Osteocyte (in vitro differentiated cells): Measurements from ENCODE around the gene PACS1. TPM values are rescaled to one million over a fixed set of nuclear protein-coding genes. Genes with fewer than 3 reads are reported as not detected.

ENCODE experiments used
- DNase-seq: peaks from one replicate; pipeline ENCODE4 v3.0.0; 2021; ENCODE audit warnings: mixed read lengths; ENCODE audit not compliant: unreplicated experiment; ENCODE audit errors: extremely low spot score
- H3K27ac Mint-ChIP-seq: one replicate; pipeline ENCODE4 v1.8.0; 2021; ENCODE audit warnings: mild to moderate bottlenecking, mixed read lengths; ENCODE audit not compliant: unreplicated experiment
- H3K27me3 Mint-ChIP-seq: one replicate; pipeline ENCODE4 v1.8.0; 2021; ENCODE audit warnings: mixed read lengths; ENCODE audit not compliant: unreplicated experiment
- H3K36me3 Mint-ChIP-seq: one replicate; pipeline ENCODE4 v1.8.0; 2021; ENCODE audit warnings: mixed read lengths; ENCODE audit not compliant: unreplicated experiment
- H3K4me1 Mint-ChIP-seq: one replicate; pipeline ENCODE4 v1.8.0; 2021; ENCODE audit warnings: mixed read lengths; ENCODE audit not compliant: unreplicated experiment
- H3K4me3 Mint-ChIP-seq: one replicate; pipeline ENCODE4 v1.8.0; 2021; ENCODE audit warnings: mild to moderate bottlenecking, moderate library complexity, mixed read lengths; ENCODE audit not compliant: unreplicated experiment
- H3K9me3 Mint-ChIP-seq: one replicate; pipeline ENCODE4 v1.8.0; 2021; ENCODE audit warnings: mixed read lengths; ENCODE audit not compliant: unreplicated experiment
- total RNA-seq: library from RNA; stranded (reverse); gene quantifications from 2 replicates; pipeline ENCODE4 v1.2.1, GENCODE V29; 2021
- TF ChIP-seq, protein P1 (sequence below): fragments of 200-600 bp; sonication (generic); IDR thresholded peaks from 2 replicates; pipeline ENCODE4 v1.5.0; 2021; ENCODE audit warnings: antibody characterized with exemption, mild to moderate bottlenecking, moderate library complexity

PACS1 gene
- total RNA-seq, 1 donor from 2014 or later = 83.8 TPM

DNA sequence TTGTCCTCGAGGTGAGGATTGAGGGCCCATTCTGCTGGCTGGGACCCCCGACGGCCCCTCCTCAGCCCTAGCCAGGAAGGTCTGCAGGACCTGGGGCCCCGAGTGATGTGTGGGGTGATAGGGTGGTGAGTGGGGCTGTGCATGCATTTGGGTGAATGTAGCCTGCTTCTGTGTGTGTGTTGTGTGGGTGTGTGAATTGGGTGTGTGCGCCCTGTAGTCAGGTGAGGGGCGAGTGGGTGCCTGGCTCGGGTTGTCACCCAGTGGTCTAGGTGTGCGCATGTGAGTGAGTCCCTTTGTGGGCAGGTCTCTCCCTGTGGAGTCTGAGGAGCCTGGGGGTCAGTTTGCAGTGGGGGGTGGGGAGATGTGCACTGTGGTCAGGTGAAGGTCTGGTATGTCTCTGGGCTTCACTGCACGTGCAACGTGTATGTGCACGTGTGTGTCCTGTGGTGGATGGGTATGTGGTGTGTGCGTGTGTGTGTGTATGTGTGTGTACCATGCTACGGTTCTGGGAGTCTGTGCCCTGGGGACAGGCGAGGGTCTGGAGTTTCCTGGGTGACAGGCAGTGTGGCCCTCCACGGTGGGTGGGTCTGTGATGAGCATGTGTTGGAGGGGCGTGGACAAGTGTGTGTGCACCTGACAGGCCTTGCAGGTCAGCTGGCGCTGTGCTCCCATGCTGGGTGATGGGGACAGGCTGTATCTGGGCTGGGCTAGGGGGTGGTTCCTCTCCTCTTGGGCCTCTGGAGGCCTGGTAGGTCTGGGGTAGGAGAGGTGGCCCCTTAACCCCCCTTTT lies 222.7 kb downstream of the PACS1 start:
- Mint-ChIP-seq H3K9me3 (no peaks in the 10 kb centered on the region), H3K4me1 (peaks cover 24% of the 10 kb centered on the region), H3K27me3 (peaks cover 19% of the 10 kb centered on the region), H3K36me3 (no peaks in the 10 kb centered on the region), H3K4me3 (peak overlapping the region; percentile 48), H3K27ac (no peak overlapping the region)
- TF ChIP-seq, protein P1, sequence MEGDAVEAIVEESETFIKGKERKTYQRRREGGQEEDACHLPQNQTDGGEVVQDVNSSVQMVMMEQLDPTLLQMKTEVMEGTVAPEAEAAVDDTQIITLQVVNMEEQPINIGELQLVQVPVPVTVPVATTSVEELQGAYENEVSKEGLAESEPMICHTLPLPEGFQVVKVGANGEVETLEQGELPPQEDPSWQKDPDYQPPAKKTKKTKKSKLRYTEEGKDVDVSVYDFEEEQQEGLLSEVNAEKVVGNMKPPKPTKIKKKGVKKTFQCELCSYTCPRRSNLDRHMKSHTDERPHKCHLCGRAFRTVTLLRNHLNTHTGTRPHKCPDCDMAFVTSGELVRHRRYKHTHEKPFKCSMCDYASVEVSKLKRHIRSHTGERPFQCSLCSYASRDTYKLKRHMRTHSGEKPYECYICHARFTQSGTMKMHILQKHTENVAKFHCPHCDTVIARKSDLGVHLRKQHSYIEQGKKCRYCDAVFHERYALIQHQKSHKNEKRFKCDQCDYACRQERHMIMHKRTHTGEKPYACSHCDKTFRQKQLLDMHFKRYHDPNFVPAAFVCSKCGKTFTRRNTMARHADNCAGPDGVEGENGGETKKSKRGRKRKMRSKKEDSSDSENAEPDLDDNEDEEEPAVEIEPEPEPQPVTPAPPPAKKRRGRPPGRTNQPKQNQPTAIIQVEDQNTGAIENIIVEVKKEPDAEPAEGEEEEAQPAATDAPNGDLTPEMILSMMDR = no peak
- no peak for DNase-seq

DNA sequence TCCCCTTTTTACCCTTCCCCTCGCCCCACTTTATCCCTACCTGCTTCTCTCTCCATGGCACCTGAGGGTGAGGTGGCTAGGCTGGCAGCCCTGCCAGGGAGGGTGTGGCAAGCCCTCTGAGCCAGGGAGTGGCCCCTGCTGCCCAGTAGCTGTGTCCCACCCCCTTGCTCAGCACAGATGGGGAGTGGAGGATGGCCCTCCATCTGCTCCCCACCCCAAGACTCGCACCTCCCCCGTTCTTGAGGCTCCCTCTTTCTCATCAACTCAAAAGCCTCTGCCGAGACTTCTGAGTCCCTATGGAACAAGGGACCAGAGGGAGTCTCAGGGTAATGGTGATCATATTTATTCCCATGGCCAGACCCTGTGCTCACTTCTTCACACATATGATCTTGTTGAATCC lies 223.3 kb downstream of the PACS1 start:
- peaks cover 19% of the 10 kb centered on the region for H3K27me3 Mint-ChIP-seq
- H3K9me3 Mint-ChIP-seq = no peaks in the 10 kb centered on the region
- H3K36me3 Mint-ChIP-seq = no peaks in the 10 kb centered on the region
- no peak overlapping the region for H3K27ac Mint-ChIP-seq
- TF ChIP-seq, protein P1 = no peak
- H3K4me3 Mint-ChIP-seq = no peak overlapping the region
- H3K4me1 Mint-ChIP-seq = peaks cover 20% of the 10 kb centered on the region
- DNase-seq = no peak

DNA sequence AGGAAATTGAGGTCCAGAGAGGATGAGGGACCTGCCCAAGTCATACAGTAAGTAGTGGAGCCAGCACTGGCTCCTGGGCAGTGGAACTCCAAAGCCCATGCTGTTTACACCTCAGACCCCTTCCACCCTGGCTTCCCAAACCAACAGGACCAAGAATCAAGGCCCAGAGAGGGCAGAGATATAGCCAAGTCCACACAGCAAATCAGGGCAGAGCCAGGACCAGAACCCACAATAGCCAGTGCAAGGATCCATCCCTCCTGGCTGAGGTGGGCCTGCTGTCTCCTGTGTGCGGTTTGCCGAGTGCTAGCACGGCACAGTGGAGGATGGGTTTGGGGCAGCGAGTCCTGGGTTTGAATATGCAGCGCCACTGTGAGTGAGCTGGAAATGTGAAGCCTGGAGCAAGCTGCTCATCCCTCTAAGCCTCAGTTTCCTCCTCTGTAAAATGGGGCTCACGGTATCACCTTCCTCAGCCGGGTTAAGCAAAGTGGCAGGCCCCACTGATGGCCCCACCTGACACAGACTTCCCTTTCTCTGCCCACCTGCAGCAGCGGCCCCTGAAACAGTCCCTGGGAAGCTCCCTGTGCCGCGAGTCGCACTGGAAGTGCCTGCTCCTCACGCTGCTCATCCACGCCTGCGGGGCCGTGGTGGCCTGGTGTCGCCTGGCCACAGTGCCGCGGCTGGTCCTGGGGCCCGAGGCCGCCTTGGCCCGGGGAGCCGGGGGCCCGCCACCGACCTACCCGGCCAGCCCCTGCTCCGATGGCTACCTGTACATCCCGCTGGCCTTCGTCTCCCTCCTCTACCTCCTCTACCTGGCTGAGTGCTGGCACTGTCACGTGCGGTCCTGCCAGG lies 223.9 kb downstream of the PACS1 start:
- peaks cover 18% of the 10 kb centered on the region for H3K4me1 Mint-ChIP-seq
- DNase-seq = no peak
- H3K4me3 Mint-ChIP-seq = no peak overlapping the region
- H3K9me3 Mint-ChIP-seq = no peaks in the 10 kb centered on the region
- H3K27me3 Mint-ChIP-seq = peaks cover 19% of the 10 kb centered on the region
- H3K36me3 Mint-ChIP-seq = no peaks in the 10 kb centered on the region
- no peak overlapping the region for H3K27ac Mint-ChIP-seq
- TF ChIP-seq, protein P1 = no peak

Other genes starting within 250 kb of the PACS1 start
- gene SNX32, start 236.3 kb upstream of the PACS1 start, total RNA-seq = 4.0 and 4.1 TPM in 2 replicates
- gene CFL1, start 212.1 kb upstream of the PACS1 start, total RNA-seq = 939 and 946 TPM in 2 replicates
- gene MUS81, start 209.8 kb upstream of the PACS1 start, total RNA-seq = 63.7 and 68.5 TPM in 2 replicates
- 130 and 131 TPM in 2 replicates for gene EFEMP2, start 197.5 kb upstream of the PACS1 start, total RNA-seq
- not detected in 2 replicates for gene CTSW, start 190.4 kb upstream of the PACS1 start, total RNA-seq
- gene FIBP, start 181.8 kb upstream of the PACS1 start, total RNA-seq = 92.4 and 92.8 TPM in 2 replicates
- 35.2 and 39.0 TPM in 2 replicates for gene CCDC85B, start 179.6 kb upstream of the PACS1 start, total RNA-seq
- gene FOSL1, start 169.9 kb upstream of the PACS1 start, total RNA-seq = 37.2 and 38.0 TPM in 2 replicates
- 81.2 and 83.5 TPM in 2 replicates for gene C11orf68, start 151.2 kb upstream of the PACS1 start, total RNA-seq
- gene DRAP1, start 150.8 kb upstream of the PACS1 start, total RNA-seq = 106 and 107 TPM in 2 replicates
- gene TSGA10IP, start 124.8 kb upstream of the PACS1 start, total RNA-seq = not detected in 2 replicates
- 45.5 and 55.9 TPM in 2 replicates for gene SART1, start 108.5 kb upstream of the PACS1 start, total RNA-seq
- 34.6 and 38.1 TPM in 2 replicates for gene EIF1AD, start 68.1 kb upstream of the PACS1 start, total RNA-seq
- gene BANF1, start 67.8 kb upstream of the PACS1 start, total RNA-seq = 207 and 216 TPM in 2 replicates
- gene CST6, start 58.3 kb upstream of the PACS1 start, total RNA-seq = not detected in 2 replicates
- gene CATSPER1, start 43.8 kb upstream of the PACS1 start, total RNA-seq = 0.54 and 1.1 TPM in 2 replicates
- 0.71 and 0.94 TPM in 2 replicates for gene GAL3ST3, start 21.1 kb upstream of the PACS1 start, total RNA-seq
- gene SF3B2, start 17.9 kb upstream of the PACS1 start, total RNA-seq = 193 and 198 TPM in 2 replicates
- 35.5 and 43.8 TPM in 2 replicates for gene KLC2, start 187.4 kb downstream of the PACS1 start, total RNA-seq
- gene RAB1B, start 198.4 kb downstream of the PACS1 start, total RNA-seq = 149 and 150 TPM in 2 replicates
- 3.8 and 5.0 TPM in 2 replicates for gene CNIH2, start 207.9 kb downstream of the PACS1 start, total RNA-seq
- 140 and 146 TPM in 2 replicates for gene YIF1A, start 218.9 kb downstream of the PACS1 start, total RNA-seq
- gene TMEM151A, start 221.6 kb downstream of the PACS1 start, total RNA-seq = 0.46 and 0.55 TPM in 2 replicates
- gene CD248, start 246.8 kb downstream of the PACS1 start, total RNA-seq = 68.7 and 70.9 TPM in 2 replicates